Measurements from ENCODE around the gene NOMO2.
"Not testable (repeated sequence)": the region's sequence is repeated elsewhere in the genome, so short reads cannot be mapped to it uniquely, and the experiment has no call there.

DNA sequence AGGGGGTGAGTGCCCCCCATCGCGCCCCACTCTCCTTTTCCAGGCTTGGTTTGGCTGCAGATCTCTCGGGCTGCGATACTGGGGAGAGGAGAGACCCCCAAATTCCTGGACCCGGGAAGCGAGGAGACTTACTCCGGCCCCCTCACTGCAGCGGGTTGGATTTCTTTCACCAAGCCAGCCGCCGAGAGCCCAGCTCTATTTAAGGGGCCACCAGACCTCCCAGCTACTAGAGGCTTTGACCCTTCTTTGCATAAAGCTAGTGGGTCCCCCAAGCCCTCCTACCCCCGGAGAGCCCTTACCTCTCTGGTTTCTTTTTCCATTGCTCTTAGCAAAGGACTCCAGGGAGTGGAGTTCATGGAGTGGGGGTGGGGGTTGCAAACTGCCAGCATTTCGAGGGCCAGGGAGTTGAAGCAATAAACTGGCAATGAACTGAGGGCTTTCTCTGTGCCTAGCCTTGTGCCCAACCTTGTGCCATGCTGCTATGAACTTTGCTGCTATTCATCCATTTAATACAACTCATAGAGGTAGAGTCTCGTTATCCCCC lies 9.5 kb upstream of the NOMO2 start:
- TF ChIP-seq, protein P1, sequence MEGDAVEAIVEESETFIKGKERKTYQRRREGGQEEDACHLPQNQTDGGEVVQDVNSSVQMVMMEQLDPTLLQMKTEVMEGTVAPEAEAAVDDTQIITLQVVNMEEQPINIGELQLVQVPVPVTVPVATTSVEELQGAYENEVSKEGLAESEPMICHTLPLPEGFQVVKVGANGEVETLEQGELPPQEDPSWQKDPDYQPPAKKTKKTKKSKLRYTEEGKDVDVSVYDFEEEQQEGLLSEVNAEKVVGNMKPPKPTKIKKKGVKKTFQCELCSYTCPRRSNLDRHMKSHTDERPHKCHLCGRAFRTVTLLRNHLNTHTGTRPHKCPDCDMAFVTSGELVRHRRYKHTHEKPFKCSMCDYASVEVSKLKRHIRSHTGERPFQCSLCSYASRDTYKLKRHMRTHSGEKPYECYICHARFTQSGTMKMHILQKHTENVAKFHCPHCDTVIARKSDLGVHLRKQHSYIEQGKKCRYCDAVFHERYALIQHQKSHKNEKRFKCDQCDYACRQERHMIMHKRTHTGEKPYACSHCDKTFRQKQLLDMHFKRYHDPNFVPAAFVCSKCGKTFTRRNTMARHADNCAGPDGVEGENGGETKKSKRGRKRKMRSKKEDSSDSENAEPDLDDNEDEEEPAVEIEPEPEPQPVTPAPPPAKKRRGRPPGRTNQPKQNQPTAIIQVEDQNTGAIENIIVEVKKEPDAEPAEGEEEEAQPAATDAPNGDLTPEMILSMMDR (IDR thresholded peaks at IDR 0.05): not testable (repeated sequence)
- TF ChIP-seq POLR2A (IDR thresholded peaks at IDR 0.05): not testable (repeated sequence)
